ENCODE results near the gene ADIPOR2.
A peak's percentile ranks its signal among the peaks of the same experiment; 100 is the strongest.
"Not testable (repeated sequence)": the region's sequence is repeated elsewhere in the genome, so short reads cannot be mapped to it uniquely, and the experiment has no call there.

ADIPOR2 gene

DNA sequence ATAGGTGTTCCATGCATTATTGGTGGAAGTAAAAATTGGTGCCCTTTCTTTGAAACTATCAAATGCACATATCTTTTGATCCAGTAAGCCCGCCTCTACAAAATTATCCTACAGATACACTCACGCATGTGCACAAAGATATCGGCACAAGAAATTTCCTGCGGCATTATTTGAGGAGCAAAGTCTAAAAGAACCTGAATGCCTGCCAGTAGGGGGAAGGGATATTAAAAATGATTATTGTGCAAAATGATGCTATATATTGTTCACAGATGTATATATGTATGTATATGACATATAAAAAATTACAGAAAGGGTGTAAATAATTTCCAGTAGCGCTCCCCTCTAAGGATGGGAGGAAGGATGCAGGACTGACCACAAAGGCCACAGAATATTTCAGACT lies 24.7 kb upstream of the ADIPOR2 start:
- no peak for DNase-seq

DNA sequence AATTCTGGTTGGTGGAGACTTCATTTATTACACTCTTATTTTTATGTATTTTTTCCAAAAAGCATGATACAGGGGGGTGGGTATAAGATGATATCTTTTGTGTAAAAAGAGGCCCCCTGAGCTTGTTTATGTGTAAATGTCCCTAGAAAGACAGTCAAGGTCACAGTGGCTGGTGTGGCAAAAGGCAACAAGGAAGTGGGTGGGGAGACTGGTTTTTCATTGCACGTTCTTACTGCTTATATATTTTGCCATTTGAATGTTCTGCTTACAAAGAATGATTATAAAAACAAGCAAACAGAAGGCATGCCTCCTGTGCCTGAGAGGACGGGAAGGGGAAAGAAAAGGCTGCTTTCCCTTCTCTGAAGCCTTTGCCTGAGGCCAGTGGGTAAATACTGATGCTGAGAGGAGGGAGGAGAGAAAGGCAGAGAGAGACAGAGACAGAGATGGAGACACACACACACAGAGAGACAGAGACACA lies 24.1 kb upstream of the ADIPOR2 start:
- no peak for DNase-seq

DNA sequence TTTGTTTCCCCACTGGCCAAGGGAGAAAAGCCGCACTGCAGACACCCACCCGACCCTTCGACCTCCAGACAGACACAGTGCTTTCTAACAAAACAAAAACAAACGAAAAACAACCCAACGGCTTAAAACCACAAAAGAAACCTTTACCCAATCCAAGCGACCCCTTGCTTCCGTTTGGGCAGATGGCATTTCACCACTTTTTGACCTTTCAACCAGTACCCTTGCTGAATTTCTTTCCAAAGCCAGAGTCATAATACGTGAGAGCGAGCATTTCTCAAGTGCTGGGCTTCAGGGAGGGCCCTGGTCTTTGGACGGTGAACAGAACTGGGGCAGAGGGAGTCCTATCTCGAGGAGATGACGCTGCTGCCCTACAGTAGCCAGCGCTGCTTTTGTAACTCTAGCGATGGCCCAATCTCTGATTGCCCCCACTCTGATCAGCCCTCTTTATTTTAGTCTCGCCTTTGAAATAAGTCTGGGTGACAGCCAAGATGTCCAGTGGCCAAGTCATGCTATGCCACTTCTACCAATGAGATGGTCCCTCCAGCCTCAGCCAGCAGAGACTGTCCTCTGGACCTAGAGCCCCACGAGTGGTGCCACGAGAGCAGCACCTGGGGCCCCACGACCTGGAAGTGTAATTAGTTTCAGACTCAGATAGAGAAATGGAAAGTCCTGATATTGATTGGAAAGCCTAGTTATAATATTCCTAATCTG lies 21.9 kb upstream of the ADIPOR2 start:
- DNase-seq: no peak

DNA sequence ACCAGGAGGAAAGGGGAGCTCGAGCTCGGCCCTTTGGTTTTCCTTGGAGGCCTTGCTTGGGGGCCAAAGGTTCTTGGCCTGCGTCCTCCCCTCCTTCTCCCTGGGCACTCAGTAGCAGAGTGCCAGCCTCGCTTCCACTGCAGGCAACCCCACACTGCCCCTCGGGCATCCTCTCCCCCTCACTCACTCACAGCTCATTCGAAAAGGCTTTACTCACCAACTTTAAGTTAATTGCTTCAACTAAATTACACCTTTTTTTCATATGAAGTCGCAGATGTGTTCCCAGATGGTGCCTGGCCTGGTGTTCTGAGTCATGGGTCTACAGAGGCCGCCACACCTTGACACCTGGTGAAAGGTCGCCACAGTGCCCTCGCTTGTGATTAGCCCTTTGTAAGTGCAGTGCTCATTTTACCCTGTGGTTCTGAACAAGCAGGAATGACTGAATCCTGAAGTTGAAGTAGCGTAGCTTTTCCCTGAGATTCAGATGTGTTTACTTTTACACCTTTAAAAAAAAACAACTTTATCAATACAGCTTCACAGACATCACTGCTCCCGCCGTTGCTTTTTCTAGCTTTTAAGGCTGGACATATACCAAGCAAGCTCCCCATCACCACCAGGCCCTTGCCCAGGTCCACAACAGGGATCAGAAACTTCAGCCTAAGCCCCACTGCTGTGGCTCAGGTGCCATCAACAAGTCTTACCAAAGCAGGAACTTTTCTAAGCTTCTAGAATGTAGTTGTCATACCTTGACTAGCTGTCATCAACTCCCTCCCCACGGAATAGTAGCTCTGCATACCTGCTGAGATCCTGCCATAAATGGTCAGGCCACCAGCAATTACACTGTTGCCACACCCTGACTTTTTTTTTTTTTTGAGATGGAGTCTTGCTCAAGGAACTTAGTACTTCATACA lies 20.3 kb upstream of the ADIPOR2 start:
- DNase-seq: no peak

DNA sequence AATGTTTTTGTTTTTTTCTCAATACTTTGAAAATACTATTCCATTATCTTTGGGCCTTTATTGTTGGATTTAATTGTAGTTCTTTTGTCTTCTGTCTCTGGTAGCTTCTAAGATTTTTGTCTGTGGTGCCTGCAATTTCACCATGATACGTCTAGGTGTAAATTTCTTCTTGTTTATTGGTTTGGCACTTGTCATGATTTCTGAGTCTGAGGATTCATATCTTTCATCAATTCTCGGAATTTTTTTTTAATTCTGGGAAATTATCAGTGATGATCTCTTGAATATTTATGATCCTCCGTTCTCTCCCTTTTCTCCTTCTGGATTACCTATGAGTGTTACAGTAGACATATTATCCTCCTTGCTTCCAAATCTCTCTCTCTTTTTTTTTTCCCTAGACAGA lies 14.8 kb upstream of the ADIPOR2 start:
- no peak for DNase-seq

- no peak for DNase-seq
Observed at GRCh38 chr12:1680804-1681492, 9.9 kb upstream of the ADIPOR2 start.

GRCh38 chr12:1681493-1681807 lies 9.4 kb upstream of the ADIPOR2 start:
- no peak for DNase-seq

DNA sequence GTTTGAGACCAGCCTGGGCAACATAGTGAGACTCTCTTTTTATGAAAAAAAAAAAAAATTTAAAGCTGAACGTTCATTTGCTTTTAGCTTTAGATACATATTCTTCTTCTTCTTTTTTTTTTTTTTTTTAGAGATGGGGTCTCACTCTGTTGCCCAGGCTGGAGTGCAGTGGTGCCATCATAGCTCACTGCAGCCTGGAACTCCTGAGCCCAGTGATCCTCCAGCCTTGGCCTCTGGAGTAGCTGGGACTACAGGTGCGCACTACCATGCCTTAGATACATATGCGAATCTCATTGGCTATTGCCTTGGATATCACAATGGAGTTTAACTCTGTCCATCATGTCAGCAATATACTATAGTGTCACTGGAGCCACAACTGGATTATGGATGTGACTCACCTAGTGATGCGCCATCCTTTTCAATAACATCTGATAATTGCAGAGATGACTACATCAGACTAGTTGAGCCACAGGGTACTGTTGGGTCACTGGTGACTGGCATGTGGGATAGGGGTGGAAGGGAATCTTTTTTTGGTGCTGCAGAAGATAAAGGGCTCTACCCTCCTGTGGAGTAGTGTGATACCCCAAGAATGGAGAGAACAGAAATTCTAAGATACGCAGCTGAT lies 2.7 kb upstream of the ADIPOR2 start:
- peak; percentile 11 for DNase-seq

- peak; percentile 39 for DNase-seq
Observed at GRCh38 chr12:1691123-1692007, 495 bp downstream of the ADIPOR2 start.

DNA sequence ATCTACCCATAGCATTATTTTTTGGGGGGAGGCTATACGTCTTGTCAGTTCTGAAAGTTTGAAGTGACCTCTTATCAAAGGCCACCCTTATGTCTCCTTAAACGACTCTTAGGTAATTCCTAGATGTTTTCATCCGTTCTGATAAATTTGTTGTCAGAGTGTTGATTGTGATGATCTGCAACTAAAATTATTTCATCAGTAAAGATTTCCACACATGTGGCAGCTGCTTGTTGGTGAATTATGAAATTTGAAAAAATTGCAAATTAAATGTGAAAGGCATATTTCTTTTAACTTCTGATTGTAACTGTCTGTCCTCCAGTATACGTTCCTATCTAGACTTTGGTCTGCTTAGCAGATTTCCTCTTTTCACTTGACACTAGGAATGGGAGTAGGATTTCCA lies 1.4 kb downstream of the ADIPOR2 start:
- DNase-seq: no peak

- no peak for DNase-seq
Observed at GRCh38 chr12:1692895-1693610, 2.2 kb downstream of the ADIPOR2 start.

DNA sequence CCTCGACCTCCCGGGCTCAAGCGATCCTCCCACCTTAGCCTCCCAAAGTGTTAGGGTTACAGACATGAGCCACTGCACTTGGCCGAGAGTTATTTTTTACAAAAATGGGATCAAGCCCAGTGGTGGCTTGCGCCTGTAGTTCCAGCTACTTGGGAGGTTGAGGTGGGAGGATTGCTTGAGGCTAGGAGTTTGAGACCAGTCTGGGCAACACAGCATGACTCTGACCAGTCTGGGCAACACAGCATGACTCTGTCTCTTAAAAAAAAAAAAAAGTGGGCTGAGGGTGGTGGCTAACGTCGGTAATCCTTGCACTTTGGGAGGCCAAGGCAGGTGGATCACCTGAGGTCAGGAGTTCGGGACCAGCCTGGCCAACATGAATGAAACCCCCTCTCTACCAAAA lies 4.2 kb downstream of the ADIPOR2 start:
- DNase-seq: not testable (repeated sequence)

DNA sequence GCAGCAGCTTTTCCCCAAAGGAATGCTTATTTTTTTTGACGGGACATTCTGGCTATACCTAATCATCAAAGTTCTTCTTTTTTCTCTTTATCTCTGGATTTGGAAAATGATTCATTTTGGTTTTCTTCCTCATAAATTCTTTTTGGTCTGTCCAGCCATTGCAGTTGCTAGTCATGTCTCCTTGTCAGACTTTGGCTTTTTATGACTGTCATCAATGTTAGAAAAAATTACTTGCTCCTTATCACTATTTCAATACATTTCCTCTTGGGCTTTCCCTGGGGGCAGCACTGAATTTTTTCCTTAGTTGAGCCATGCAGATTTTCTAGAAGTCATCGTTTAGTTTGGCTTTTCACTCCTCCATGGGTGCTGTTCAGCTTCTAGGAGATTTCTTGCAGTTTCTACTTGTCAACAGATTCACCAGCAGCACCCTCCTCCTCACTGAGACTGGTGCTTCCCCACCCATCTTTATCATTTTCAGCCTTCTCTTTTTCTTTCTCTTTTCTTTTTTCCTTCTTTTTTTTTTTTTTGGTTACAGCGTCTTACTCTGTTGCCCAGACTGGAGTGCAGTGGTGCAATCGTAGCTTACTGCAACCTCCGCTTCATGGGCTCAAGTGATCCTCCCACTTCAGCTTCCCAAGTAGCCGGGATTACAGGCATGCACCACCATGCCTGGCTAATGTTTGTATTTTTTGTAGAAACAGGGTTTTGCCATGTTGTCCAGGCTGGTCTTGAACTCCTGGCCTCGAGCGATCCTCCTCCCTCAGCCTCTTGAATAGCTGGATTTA lies 5.2 kb downstream of the ADIPOR2 start:
- DNase-seq: peak; percentile 33

GRCh38 chr12:1696800-1697199 lies 5.9 kb downstream of the ADIPOR2 start:
- DNase-seq: no peak

- no peak for DNase-seq
Observed at GRCh38 chr12:1697271-1697670, 6.4 kb downstream of the ADIPOR2 start.

- no peak for DNase-seq
Observed at GRCh38 chr12:1698720-1699119, 7.8 kb downstream of the ADIPOR2 start.

- DNase-seq: no peak
Observed at GRCh38 chr12:1702713-1703112, 11.8 kb downstream of the ADIPOR2 start.

DNA sequence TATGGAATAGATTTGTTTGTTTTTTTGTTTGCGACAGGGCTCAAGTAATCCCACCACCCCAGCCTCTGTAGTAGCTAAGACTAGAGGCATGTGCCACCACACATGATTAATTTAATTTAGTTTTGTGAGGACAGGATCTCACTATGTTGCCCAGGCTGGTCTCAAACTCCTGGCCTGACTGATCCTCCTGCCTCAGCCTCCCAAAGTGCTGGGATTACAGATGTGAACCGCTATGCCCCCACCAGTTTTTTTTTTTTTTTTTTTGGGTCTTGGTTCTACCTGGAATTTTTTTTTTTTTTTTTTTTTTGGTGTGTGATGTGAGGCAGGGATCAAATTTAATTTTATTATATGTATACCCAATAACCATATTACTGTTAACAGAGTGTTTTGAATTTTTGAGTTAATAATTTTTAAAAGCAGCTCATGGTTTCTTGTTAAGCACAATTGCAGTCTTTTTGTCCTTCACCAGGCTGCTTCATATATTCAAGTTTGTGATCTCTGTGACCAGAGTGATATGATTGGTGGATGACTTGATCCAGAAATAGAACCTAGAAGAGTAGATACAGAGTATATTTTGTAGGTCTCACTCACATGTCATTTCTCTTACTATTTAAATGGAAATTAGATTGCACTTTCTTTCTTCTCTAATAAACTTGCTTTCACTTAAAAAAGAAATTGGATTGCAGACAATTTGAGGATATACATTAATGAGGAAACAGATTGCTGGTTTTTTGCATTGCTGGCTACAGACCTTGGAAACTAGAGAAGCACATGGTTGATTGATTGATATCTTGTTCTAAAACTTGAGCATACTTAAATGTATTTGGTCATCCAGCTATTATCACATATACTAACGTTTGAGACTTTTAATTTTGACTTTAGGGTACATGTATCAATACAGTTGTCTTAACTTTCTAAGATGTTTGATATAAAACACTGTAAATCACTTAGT lies 13.2 kb downstream of the ADIPOR2 start:
- DNase-seq: no peak

All from fibroblast of skin of back (primary cell).